OCI-LY3 (cell line): ENCODE data around the gene SLC28A3.

Experiments used
- EZH2phosphoT487 ChIP-seq: fragments of 200-600 bp; shearing (Covaris generic); IDR thresholded peaks from 2 replicates; pipeline ENCODE4 v1.6.1; 2018; ENCODE audit warnings: antibody characterized with exemption, mixed run types, low read depth
- TF ChIP-seq, protein P1 (sequence below): fragments of 200-600, 300-600 bp; sonication (generic); IDR thresholded peaks from 2 replicates; pipeline ENCODE4 v1.5.1; 2014; ENCODE audit warnings: antibody characterized with exemption, low read length, low read depth

DNA sequence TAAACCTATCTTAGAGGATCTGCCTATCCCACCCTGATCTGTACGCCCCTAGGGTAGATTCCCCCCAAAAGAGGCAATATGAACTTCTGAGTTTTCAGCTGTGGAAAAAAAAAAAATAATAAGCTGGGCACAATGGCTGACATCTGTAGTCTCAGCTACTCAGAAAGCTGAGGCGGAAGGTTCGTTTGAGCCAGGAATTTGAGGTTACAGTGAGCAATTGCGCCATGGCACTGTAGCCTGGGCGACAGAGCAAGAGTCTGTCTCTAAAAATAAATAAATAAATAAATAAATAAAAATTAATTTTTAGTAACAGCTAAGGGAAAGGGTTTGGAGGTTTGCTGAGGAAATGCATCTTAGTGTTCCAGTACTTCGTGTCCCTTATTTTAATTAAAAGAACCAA is 21.1 kb upstream of the SLC28A3 start:
- TF ChIP-seq, protein P1, sequence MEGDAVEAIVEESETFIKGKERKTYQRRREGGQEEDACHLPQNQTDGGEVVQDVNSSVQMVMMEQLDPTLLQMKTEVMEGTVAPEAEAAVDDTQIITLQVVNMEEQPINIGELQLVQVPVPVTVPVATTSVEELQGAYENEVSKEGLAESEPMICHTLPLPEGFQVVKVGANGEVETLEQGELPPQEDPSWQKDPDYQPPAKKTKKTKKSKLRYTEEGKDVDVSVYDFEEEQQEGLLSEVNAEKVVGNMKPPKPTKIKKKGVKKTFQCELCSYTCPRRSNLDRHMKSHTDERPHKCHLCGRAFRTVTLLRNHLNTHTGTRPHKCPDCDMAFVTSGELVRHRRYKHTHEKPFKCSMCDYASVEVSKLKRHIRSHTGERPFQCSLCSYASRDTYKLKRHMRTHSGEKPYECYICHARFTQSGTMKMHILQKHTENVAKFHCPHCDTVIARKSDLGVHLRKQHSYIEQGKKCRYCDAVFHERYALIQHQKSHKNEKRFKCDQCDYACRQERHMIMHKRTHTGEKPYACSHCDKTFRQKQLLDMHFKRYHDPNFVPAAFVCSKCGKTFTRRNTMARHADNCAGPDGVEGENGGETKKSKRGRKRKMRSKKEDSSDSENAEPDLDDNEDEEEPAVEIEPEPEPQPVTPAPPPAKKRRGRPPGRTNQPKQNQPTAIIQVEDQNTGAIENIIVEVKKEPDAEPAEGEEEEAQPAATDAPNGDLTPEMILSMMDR, result no peak
- TF ChIP-seq EZH2phosphoT487, result no peak
